AG04450 (cell line): ENCODE measurements around the gene TADA2B. TPM values are rescaled to one million over a fixed set of nuclear protein-coding genes. Genes with fewer than 3 reads are reported as not detected.
A peak's percentile ranks its signal among the peaks of the same experiment; 100 is the strongest.
"Not testable (repeated sequence)": the region's sequence is repeated elsewhere in the genome, so short reads cannot be mapped to it uniquely, and the experiment has no call there.

ENCODE experiments used
- CTCF ChIA-PET: fragments of 300-600, 350-600 bp; formaldehyde crosslinking; extraction: SDS; loops from one replicate; lab custom pipeline; 2022; ENCODE audit warnings: antibody characterized with exemption, inconsistent platforms; lab: Charles Lee
- POLR2A ChIA-PET: fragments of 350-600 bp; formaldehyde crosslinking; extraction: SDS; loops from one replicate; lab custom pipeline; 2021; ENCODE audit warnings: antibody characterized with exemption, inconsistent platforms; lab: Yijun Ruan, JAX
- DNase-seq: peaks from one replicate; pipeline ENCODE4 v3.0.0-alpha.2; 2011; ENCODE audit warnings: low read depth, low spot score
- H3K27ac ChIP-seq: one replicate; pipeline ENCODE4 v1.5.1; 2012; ENCODE audit warnings: low read depth, low read length, control low read depth
- H3K27me3 ChIP-seq: one replicate; pipeline ENCODE4 v1.6.0; 2012; ENCODE audit warnings: low read length; ENCODE audit not compliant: control insufficient read depth, insufficient read depth
- H3K4me3 ChIP-seq: 2 replicates; pipeline ENCODE4 v1.5.1; 2011; ENCODE audit warnings: mild to moderate bottlenecking, low read depth, low read length, control low read depth
- H3K9me3 ChIP-seq: 2 replicates; pipeline ENCODE4 v1.5.1; 2012; ENCODE audit warnings: low read length; ENCODE audit not compliant: control insufficient read depth, insufficient read depth
- CTCF ChIP-seq: IDR thresholded peaks from 2 replicates; pipeline ENCODE4 v1.5.1; 2011; ENCODE audit warnings: low read depth, low read length, control low read depth, inconsistent platforms
- polyA plus RNA-seq: library from polyadenylated mRNA; depleted of rRNA; stranded (reverse); fragments of >200 nt; gene quantifications from 2 replicates; pipeline ENCODE4 v1.2.3, GENCODE V29; 2011

The TADA2B gene
- polyA plus RNA-seq, 1 experiment, result 6.4 TPM

- Histone ChIP-seq H3K9me3 (no peaks in the 10 kb centered on the region), H3K27me3 (peaks cover 48% of the 10 kb centered on the region), H3K4me3 (no peak overlapping the region), H3K27ac (no peak overlapping the region)
- TF ChIP-seq CTCF, result no peak
- DNase-seq, result no peak
- CTCF ChIA-PET, result interaction anchor here (3.1 kb wide), 1 partner anchor 10 kb away, joined by 20 read pairs; no protein-coding TSS in a partner anchor
- POLR2A ChIA-PET, result no interaction called here
Observed at GRCh38 chr4:7092026-7092425, 48.9 kb downstream of the TADA2B start.

GRCh38 chr4:7094916-7095315 is 51.7 kb downstream of the TADA2B start:
- Histone ChIP-seq H3K27ac (no peak overlapping the region), H3K9me3 (no peaks in the 10 kb centered on the region), H3K27me3 (peaks cover 49% of the 10 kb centered on the region), H3K4me3 (no peak overlapping the region)
- ChIA-PET POLR2A (no interaction called here), CTCF (interaction anchor here (0.5 to 3.1 kb wide), 3 partner anchors 7 to 27 kb away, joined by 3 to 20 read pairs (median 3); partner anchors contain the start of gene GRPEL1)
- no peak for TF ChIP-seq CTCF
- no peak for DNase-seq

- CTCF ChIA-PET, result interaction anchor here (0.6 kb wide), 1 partner anchor 13 kb away, joined by 3 read pairs; no protein-coding TSS in a partner anchor
- H3K4me3 ChIP-seq, result no peak overlapping the region
- no peak for TF ChIP-seq CTCF
- POLR2A ChIA-PET, result no interaction called here
- H3K9me3 ChIP-seq, result no peaks in the 10 kb centered on the region
- no peak for DNase-seq
- H3K27ac ChIP-seq, result no peak overlapping the region
- H3K27me3 ChIP-seq, result peaks cover 46% of the 10 kb centered on the region
Observed at GRCh38 chr4:7095611-7096155, 52.5 kb downstream of the TADA2B start.

- ChIA-PET CTCF (interaction anchor here (0.6 kb wide), 1 partner anchor 14 kb away, joined by 3 read pairs; no protein-coding TSS in a partner anchor), POLR2A (no interaction called here)
- TF ChIP-seq CTCF, result no peak
- no peak for DNase-seq
- Histone ChIP-seq H3K27me3 (peaks cover 41% of the 10 kb centered on the region), H3K9me3 (no peaks in the 10 kb centered on the region), H3K27ac (no peak overlapping the region), H3K4me3 (no peak overlapping the region)
Observed at GRCh38 chr4:7096236-7096635, 53.1 kb downstream of the TADA2B start.

- POLR2A ChIA-PET, result no interaction called here
- H3K9me3 ChIP-seq, result peaks cover 3% of the 10 kb centered on the region; the same call in 1 of the 2 replicates
- peak; percentile 24 for DNase-seq
Observed at GRCh38 chr4:7101692-7102515, 58.7 kb downstream of the TADA2B start.

GRCh38 chr4:7102516-7102909 is 59.3 kb downstream of the TADA2B start:
- H3K9me3 ChIP-seq, DNase-seq, POLR2A ChIA-PET, H3K27ac ChIP-seq: not testable (repeated sequence)
- Histone ChIP-seq H3K4me3 (peak overlapping the region; percentile 70), H3K27me3 (peaks cover 27% of the 10 kb centered on the region)
- CTCF ChIA-PET, result interaction anchor here (0.8 to 2.8 kb wide), 13 partner anchors 9 to 277 kb away, joined by 3 to 20 read pairs (median 8); no protein-coding TSS in a partner anchor

More at GRCh38 chr4:7101692-7102515, 58.7 kb downstream of the TADA2B start:
- TF ChIP-seq CTCF, result peak; percentile 77
- H3K27me3 ChIP-seq, result peaks cover 26% of the 10 kb centered on the region
- no peak overlapping the region for H3K27ac ChIP-seq
- CTCF ChIA-PET, result interaction anchor here (0.5 to 2.8 kb wide), 28 partner anchors 9 to 533 kb away, joined by 3 to 20 read pairs (median 4); no protein-coding TSS in a partner anchor
- peak overlapping the region; percentile 42 for H3K4me3 ChIP-seq
